Colon (tissue), 2 donors: ENCODE results near the gene EXOSC5.
"Not testable (repeated sequence)": the region's sequence is repeated elsewhere in the genome, so short reads cannot be mapped to it uniquely, and the experiment has no call there.

ENCODE experiments used
- FAIRE-seq: peaks from 2 replicates; lab custom pipeline; 2012; peaks lifted over from hg19 to GRCh38; lab: Jason Lieb, UNC
- donor health status: control.
- donor health status: control.

EXOSC5 gene

GRCh38 chr19:41397086-41398049 lies at the start of gene EXOSC5, which contains the start of gene BCKDHA:
Gene EXOSC5, minus strand, starts transcription at chr19:41397359. Its CDS starts 31 bp downstream, at chr19:41397328.
Gene BCKDHA, plus strand, starts transcription at chr19:41397818. Its CDS starts 10 bp downstream, at chr19:41397828.
- FAIRE-seq: peak; percentile 74

- no peak for FAIRE-seq
Observed at GRCh38 chr19:41445575-41445974, 48.4 kb upstream of the EXOSC5 start.

- no peak for FAIRE-seq
Observed at GRCh38 chr19:41443813-41444455, 46.8 kb upstream of the EXOSC5 start.

- FAIRE-seq: no peak
Observed at GRCh38 chr19:41442473-41443355, 45.6 kb upstream of the EXOSC5 start, which contains the start of gene ERICH4. Gene ERICH4, plus strand, starts transcription at chr19:41443156. Its CDS starts 14 bp downstream, at chr19:41443170.

GRCh38 chr19:41441321-41441945 lies 44.3 kb upstream of the EXOSC5 start:
- FAIRE-seq: no peak

- FAIRE-seq: peak; percentile 49
Observed at GRCh38 chr19:41439441-41440222, 42.5 kb upstream of the EXOSC5 start, which contains the start of gene DMAC2. Gene DMAC2, minus strand, starts transcription at chr19:41439912. Its CDS starts 13 bp downstream, at chr19:41439899.

GRCh38 chr19:41437944-41438574 lies 40.9 kb upstream of the EXOSC5 start:
- FAIRE-seq: no peak

- FAIRE-seq: no peak
Observed at GRCh38 chr19:41436674-41436951, 39.5 kb upstream of the EXOSC5 start.

- no peak for FAIRE-seq
Observed at GRCh38 chr19:41435936-41436673, 38.9 kb upstream of the EXOSC5 start.

- FAIRE-seq: not testable (repeated sequence)
Observed at GRCh38 chr19:41435376-41435775, 38.2 kb upstream of the EXOSC5 start.

- no peak for FAIRE-seq
Observed at GRCh38 chr19:41434450-41434849, 37.3 kb upstream of the EXOSC5 start.

GRCh38 chr19:41433171-41433570 lies 36.0 kb upstream of the EXOSC5 start:
- FAIRE-seq: no peak

GRCh38 chr19:41431426-41432386 lies 34.5 kb upstream of the EXOSC5 start:
- FAIRE-seq: no peak

GRCh38 chr19:41430922-41431321 lies 33.8 kb upstream of the EXOSC5 start:
- FAIRE-seq: no peak

GRCh38 chr19:41428481-41428859 lies 31.3 kb upstream of the EXOSC5 start:
- no peak for FAIRE-seq

GRCh38 chr19:41427647-41428480 lies 30.7 kb upstream of the EXOSC5 start:
- FAIRE-seq: no peak

GRCh38 chr19:41426952-41427646 lies 29.9 kb upstream of the EXOSC5 start, which contains the start of gene B3GNT8:
Gene B3GNT8, minus strand, starts transcription at chr19:41427374. Its CDS starts 596 bp downstream, at chr19:41426778.
- FAIRE-seq: no peak
